RWPE1 (cell line): ENCODE measurements around the gene ELOA2.
"Not testable (repeated sequence)": the region's sequence is repeated elsewhere in the genome, so short reads cannot be mapped to it uniquely, and the experiment has no call there.

Experiments
- CTCF ChIA-PET: fragments of 350-600 bp; sonication (Branson Sonifier 250); formaldehyde crosslinking; extraction: SDS; loops from one replicate; lab custom pipeline; 2021; lab: Yijun Ruan, JAX
- POLR2A ChIA-PET: fragments of 400-600 bp; formaldehyde crosslinking; extraction: SDS; loops from one replicate; lab custom pipeline; 2020; ENCODE audit warnings: antibody characterized with exemption; ENCODE audit not compliant: low non-redundant PET; lab: Yijun Ruan, JAX
- DNase-seq: peaks from one replicate; pipeline ENCODE4 v3.0.0; 2012; ENCODE audit warnings: low spot score
- H3K27ac ChIP-seq: fragments of 450-650 bp; 2 replicates; pipeline ENCODE4 v1.5.1; 2017
- CTCF ChIP-seq: fragments of 450-650 bp; conservative IDR thresholded peaks from 2 replicates; pipeline ENCODE4 v1.5.1; 2017; ENCODE audit warnings: low read depth, mild to moderate bottlenecking

ELOA2 gene

GRCh38 chr18:47036298-47036874 lies 965 bp upstream of the ELOA2 start:
- DNase-seq, result no peak
- H3K27ac ChIP-seq, result no peak overlapping the region
- ChIA-PET POLR2A (no interaction called here), CTCF (interaction anchor here (0.7 kb wide), 1 partner anchor 33 kb away, joined by 3 read pairs; no protein-coding TSS in a partner anchor)
- peak; percentile 51 for TF ChIP-seq CTCF

- CTCF ChIA-PET, POLR2A ChIA-PET, DNase-seq: not testable (repeated sequence)
Observed at GRCh38 chr18:47034591-47034990, 830 bp downstream of the ELOA2 start.

GRCh38 chr18:47032945-47033344 lies 2.5 kb downstream of the ELOA2 start:
- no peak for DNase-seq
- CTCF ChIA-PET, result no interaction called here
- POLR2A ChIA-PET, result no interaction called here
- TF ChIP-seq CTCF, result no peak
- no peak overlapping the region for H3K27ac ChIP-seq

More at GRCh38 chr18:47034591-47034990, 830 bp downstream of the ELOA2 start:
- H3K27ac ChIP-seq, result not testable (repeated sequence)

- POLR2A ChIA-PET, DNase-seq, CTCF ChIA-PET, H3K27ac ChIP-seq: not testable (repeated sequence)
Observed at GRCh38 chr18:47030887-47031286, 4.5 kb downstream of the ELOA2 start.

GRCh38 chr18:47029684-47030353 lies 5.6 kb downstream of the ELOA2 start:
- DNase-seq, POLR2A ChIA-PET, H3K27ac ChIP-seq, CTCF ChIA-PET: not testable (repeated sequence)

GRCh38 chr18:47028738-47029137 lies 6.7 kb downstream of the ELOA2 start:
- CTCF ChIA-PET, DNase-seq, POLR2A ChIA-PET: not testable (repeated sequence)

GRCh38 chr18:47025557-47026174 lies 9.8 kb downstream of the ELOA2 start:
- POLR2A ChIA-PET, H3K27ac ChIP-seq, CTCF ChIA-PET, DNase-seq: not testable (repeated sequence)

More at GRCh38 chr18:47028738-47029137, 6.7 kb downstream of the ELOA2 start:
- not testable (repeated sequence) for H3K27ac ChIP-seq

- DNase-seq, CTCF ChIA-PET, H3K27ac ChIP-seq, POLR2A ChIA-PET: not testable (repeated sequence)
Observed at GRCh38 chr18:47023769-47024465, 11.5 kb downstream of the ELOA2 start.

- POLR2A ChIA-PET, H3K27ac ChIP-seq, DNase-seq, CTCF ChIA-PET: not testable (repeated sequence)
Observed at GRCh38 chr18:47022821-47023220, 12.6 kb downstream of the ELOA2 start.

GRCh38 chr18:47020757-47021156 lies 14.7 kb downstream of the ELOA2 start:
- CTCF ChIA-PET, DNase-seq, POLR2A ChIA-PET, H3K27ac ChIP-seq: not testable (repeated sequence)

- H3K27ac ChIP-seq, CTCF ChIA-PET, DNase-seq, POLR2A ChIA-PET: not testable (repeated sequence)
Observed at GRCh38 chr18:47019870-47020269, 15.6 kb downstream of the ELOA2 start.
